Neural crest cell (in vitro differentiated cells): ENCODE measurements around the gene RILPL1. TPM values are rescaled to one million over a fixed set of nuclear protein-coding genes. Genes with fewer than 3 reads are reported as not detected.

Experiments used
- DNase-seq: peaks from one replicate; pipeline ENCODE4 v3.0.0; 2021; ENCODE audit warnings: low read depth, mixed read lengths, low spot score
- H3K27ac Mint-ChIP-seq: one replicate; pipeline ENCODE4 v1.8.0; 2021; ENCODE audit warnings: mild to moderate bottlenecking, mixed read lengths; ENCODE audit not compliant: unreplicated experiment
- H3K27me3 Mint-ChIP-seq: 2 replicates; pipeline ENCODE4 v1.8.0; 2021; ENCODE audit warnings: low read depth, mild to moderate bottlenecking, mixed read lengths
- H3K36me3 Mint-ChIP-seq: 2 replicates; pipeline ENCODE4 v1.8.0; 2021; ENCODE audit warnings: low read depth, mild to moderate bottlenecking, mixed read lengths
- H3K4me1 Mint-ChIP-seq: 2 replicates; pipeline ENCODE4 v1.8.0; 2021; ENCODE audit warnings: mixed read lengths
- H3K4me3 Mint-ChIP-seq: one replicate; pipeline ENCODE4 v1.8.0; 2021; ENCODE audit warnings: mild to moderate bottlenecking, mixed read lengths
- H3K9me3 Mint-ChIP-seq: 2 replicates; pipeline ENCODE4 v1.8.0; 2021; ENCODE audit warnings: mixed read lengths
- total RNA-seq: library from RNA; stranded (reverse); gene quantifications from 2 replicates; pipeline ENCODE4 v1.2.1, GENCODE V29; 2021
- TF ChIP-seq, protein P1 (sequence below): fragments of 200-600 bp; sonication (generic); conservative IDR thresholded peaks from 2 replicates; pipeline ENCODE4 v1.5.0; 2021; ENCODE audit warnings: antibody characterized with exemption, mild to moderate bottlenecking

Gene RILPL1
- total RNA-seq, 1 donor from 2014 or later = 23.5 TPM

DNA sequence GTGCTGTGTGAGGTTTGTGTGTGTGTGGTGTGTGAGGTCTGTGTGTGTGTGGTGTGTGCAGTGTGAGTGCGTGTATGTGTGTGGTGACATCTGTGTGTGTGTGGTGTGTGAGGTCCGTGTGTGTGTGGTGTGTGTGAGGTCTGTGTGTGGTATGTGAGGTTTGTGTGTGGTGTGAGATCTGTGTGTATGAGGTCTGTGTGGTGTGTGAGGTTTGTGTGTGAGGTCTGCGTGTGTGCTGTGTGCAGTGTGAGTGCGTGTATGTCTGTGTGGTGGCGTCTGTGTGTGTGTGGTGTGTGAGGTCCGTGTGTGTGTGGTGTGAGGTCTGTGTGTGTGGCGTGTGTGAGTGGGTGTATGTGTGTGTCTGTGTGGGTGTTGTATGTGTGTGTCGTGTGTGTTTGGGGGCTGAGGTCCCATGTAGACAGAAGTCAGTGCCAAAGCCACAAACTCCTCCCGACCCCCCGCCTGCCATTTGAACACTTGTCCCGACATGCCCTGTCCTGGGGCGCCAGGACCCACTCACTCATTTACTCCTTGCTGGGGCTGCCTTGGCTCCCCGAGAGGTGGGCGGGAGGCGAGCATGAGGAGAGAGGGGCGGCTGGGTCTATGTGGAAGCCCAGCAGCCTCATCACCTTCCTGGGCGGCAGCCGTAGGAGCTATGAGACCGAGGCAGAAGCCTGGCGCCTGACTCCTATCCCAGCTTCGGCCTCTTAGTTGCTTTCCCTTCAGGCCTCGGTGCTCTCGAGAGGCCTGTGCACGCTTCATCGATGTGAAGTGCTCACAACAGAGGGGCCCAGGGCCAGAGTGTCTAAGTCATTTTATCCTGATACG lies 20.5 kb downstream of the RILPL1 start:
- Mint-ChIP-seq H3K36me3 (peaks cover 16% of the 10 kb centered on the region), H3K4me3 (no peak overlapping the region), H3K4me1 (no peaks in the 10 kb centered on the region), H3K9me3 (no peaks in the 10 kb centered on the region), H3K27me3 (no peaks in the 10 kb centered on the region), H3K27ac (no peak overlapping the region)
- no peak for DNase-seq
- TF ChIP-seq, protein P1, sequence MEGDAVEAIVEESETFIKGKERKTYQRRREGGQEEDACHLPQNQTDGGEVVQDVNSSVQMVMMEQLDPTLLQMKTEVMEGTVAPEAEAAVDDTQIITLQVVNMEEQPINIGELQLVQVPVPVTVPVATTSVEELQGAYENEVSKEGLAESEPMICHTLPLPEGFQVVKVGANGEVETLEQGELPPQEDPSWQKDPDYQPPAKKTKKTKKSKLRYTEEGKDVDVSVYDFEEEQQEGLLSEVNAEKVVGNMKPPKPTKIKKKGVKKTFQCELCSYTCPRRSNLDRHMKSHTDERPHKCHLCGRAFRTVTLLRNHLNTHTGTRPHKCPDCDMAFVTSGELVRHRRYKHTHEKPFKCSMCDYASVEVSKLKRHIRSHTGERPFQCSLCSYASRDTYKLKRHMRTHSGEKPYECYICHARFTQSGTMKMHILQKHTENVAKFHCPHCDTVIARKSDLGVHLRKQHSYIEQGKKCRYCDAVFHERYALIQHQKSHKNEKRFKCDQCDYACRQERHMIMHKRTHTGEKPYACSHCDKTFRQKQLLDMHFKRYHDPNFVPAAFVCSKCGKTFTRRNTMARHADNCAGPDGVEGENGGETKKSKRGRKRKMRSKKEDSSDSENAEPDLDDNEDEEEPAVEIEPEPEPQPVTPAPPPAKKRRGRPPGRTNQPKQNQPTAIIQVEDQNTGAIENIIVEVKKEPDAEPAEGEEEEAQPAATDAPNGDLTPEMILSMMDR = no peak

DNA sequence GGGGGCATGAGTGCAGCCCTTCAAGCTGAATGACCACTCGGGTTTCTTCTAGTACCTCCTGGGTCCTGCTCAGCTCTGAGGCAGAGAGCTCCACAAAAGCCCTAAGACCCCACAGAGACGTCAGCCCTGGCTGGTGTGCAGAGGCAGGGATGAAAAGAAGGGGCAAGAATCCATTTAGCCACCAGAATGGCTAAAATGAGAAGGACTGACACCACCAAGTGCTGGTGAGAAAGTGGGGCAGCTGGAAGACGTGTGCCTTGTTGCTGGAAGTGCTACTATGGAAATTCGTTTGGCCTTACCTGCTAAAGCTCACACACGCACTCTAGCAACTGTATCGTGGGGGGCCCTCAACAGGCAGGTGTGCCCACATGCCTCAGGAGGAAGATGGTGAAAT lies 26.7 kb downstream of the RILPL1 start:
- peaks cover 17% of the 10 kb centered on the region for H3K36me3 Mint-ChIP-seq
- no peak overlapping the region for H3K4me3 Mint-ChIP-seq
- H3K9me3 Mint-ChIP-seq = peaks cover 3% of the 10 kb centered on the region
- peaks cover 15% of the 10 kb centered on the region for H3K4me1 Mint-ChIP-seq
- H3K27ac Mint-ChIP-seq = no peak overlapping the region
- TF ChIP-seq, protein P1 = no peak
- no peaks in the 10 kb centered on the region for H3K27me3 Mint-ChIP-seq
- DNase-seq = no peak

DNA sequence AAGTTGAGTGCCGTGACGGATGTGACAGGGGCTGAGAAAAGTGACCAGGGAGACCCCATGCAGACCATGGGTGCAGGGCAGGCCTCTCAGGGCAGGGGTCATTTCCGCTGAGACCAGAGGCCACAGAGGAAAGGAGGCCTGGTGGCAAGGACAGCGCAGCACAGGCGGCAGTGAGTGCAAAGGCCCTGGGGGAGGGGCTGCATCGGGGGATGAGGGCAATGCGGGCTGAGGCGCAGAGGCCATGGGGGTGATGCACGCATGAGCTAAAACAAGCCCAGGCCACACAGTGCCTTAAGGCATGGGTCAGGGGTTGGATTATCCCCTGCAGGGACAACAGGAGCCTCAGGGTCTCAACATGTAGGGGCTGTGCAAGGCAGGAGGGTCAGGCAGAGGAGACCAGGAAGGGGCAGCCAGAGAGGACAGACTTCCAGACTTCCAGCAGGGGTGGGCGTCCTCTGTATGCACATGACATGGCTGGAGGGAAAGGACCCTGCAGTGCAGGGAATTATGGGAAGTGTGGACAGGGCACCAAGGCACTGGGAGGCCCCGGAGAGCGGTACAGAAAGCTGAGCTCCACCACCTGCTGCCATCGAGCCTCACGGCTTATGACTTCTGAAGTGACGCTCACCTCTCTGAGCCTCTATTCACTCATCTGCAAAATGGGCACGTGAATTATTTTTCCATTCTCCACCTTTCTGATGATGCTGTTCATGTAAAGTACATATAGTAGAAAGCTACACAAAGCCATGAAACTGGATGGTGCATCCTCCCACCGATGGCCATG lies 27.3 kb downstream of the RILPL1 start:
- Mint-ChIP-seq H3K4me1 (peaks cover 16% of the 10 kb centered on the region), H3K27me3 (no peaks in the 10 kb centered on the region), H3K27ac (peak overlapping the region; percentile 75), H3K4me3 (no peak overlapping the region), H3K9me3 (peaks cover 3% of the 10 kb centered on the region), H3K36me3 (peaks cover 17% of the 10 kb centered on the region)
- no peak for DNase-seq
- TF ChIP-seq, protein P1 = no peak

DNA sequence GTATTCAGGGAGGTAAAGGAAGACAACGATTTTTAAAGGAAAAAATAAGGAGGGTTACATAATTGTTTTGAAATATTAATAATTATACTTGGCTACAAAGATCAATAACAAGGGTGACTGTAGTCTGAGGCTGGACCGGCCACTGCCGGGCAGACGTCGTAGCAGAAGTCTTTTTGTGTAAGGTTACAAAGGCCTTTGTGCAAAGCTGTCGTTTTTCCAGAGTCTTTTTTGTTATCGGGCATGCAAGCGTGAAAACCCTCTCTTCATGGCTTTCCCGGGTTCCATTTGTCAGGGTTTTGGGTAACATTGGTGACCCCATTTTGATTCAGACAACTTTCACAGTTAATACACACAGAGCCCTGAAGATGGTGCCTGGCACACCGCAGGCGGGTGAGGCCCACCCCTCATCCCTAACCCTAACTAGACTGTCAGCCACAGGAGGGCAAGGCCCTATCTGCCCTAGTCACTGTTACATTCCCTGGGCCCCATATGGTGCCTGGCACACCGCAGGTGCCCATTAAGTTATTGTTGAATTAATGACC lies 31.3 kb downstream of the RILPL1 start:
- H3K36me3 Mint-ChIP-seq = peaks cover 24% of the 10 kb centered on the region
- peaks cover 3% of the 10 kb centered on the region for H3K9me3 Mint-ChIP-seq
- TF ChIP-seq, protein P1 = no peak
- peaks cover 16% of the 10 kb centered on the region for H3K4me1 Mint-ChIP-seq
- DNase-seq = no peak
- no peaks in the 10 kb centered on the region for H3K27me3 Mint-ChIP-seq
- no peak overlapping the region for H3K27ac Mint-ChIP-seq
- H3K4me3 Mint-ChIP-seq = no peak overlapping the region

DNA sequence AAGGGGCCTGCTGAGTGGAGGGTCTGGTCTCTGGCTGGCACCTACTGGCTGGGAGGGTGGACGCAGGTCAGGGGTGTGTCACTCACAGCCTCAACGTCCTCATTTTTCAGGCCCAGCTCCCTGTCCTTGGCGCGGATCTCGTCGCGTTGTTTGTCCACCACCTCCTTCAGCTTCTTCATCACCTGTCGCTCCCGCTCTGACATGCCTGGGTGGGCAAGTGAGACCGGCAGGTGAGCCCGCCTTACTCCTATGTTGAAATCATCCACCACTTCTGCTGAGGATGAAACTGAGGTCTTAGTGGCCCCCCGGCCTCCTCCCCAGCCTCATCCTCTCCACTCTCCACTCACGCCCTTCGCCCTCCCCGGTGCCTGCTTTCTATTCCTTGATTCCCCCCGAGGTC lies 34.2 kb downstream of the RILPL1 start:
- peaks cover 3% of the 10 kb centered on the region for H3K9me3 Mint-ChIP-seq
- no peaks in the 10 kb centered on the region for H3K27me3 Mint-ChIP-seq
- H3K4me3 Mint-ChIP-seq = no peak overlapping the region
- no peak overlapping the region for H3K27ac Mint-ChIP-seq
- TF ChIP-seq, protein P1 = no peak
- DNase-seq = no peak
- peaks cover 24% of the 10 kb centered on the region for H3K4me1 Mint-ChIP-seq
- H3K36me3 Mint-ChIP-seq = peaks cover 25% of the 10 kb centered on the region
